Measurements from ENCODE around the gene PIEZO1. TPM values are rescaled to one million over a fixed set of nuclear protein-coding genes. Genes with fewer than 3 reads are reported as not detected.

Gene PIEZO1
- total and polyA plus RNA-seq, 2 experiments from 2014 or later, result 30.4 to 70.1 TPM

DNA sequence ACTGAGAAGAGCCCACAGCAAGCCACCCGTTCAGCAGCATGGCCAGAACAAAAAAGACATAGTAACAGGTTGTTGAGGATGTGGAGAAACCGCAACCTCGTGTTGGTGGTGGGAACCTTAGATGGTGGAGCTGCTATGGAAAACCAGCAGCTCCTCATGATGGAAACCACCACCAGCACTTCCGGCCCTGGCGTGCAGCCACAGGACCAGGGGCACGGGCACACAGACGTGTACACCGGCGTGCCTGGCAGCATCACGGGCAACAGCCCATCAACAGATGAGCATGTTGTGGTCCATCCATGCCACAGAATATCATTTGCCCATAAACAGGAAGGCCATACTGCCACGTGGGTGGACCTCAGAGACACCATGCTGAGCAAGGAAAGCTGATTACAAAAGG, 66.8 kb downstream of the PIEZO1 start:
- no peak overlapping the region for H2AFZ ChIP-seq
- no peaks in the 10 kb centered on the region for H3K9me2 ChIP-seq (ENCODE audit: insufficient read depth)
- Mint-ChIP-seq H3K4me1 (no peaks in the 10 kb centered on the region), H3K36me3 (ENCODE audit: low read depth) (peaks cover 31% of the 10 kb centered on the region), H3K4me3 (no peak overlapping the region), H3K27ac (no peak overlapping the region), H3K27me3 (ENCODE audit: insufficient read depth, low read depth, poor library complexity) (peaks cover 11% of the 10 kb centered on the region), H3K9me3 (no peaks in the 10 kb centered on the region)
- H3K79me2 ChIP-seq (replicated peaks; ENCODE audit: insufficient read depth), result no peaks in the 10 kb centered on the region
- H3K4me2 ChIP-seq, result no peak overlapping the region
- no peak overlapping the region for H3K27ac ChIP-seq (ENCODE audit: low read depth)
- DNase-seq (ENCODE audit: low spot score) (no peak), ATAC-seq (no peak)
- no peaks in the 10 kb centered on the region for H3K4me1 ChIP-seq (ENCODE audit: insufficient read depth)
- TF ChIP-seq JUNB (IDR thresholded peaks at IDR 0.05; ENCODE audit: unreplicated experiment) (no peak), NANOG (IDR thresholded peaks at IDR 0.05; ENCODE audit: borderline replicate concordance) (no peak), EZH2 (IDR thresholded peaks at IDR 0.05; ENCODE audit: low read depth, unreplicated experiment) (no peak), STAT1 (IDR thresholded peaks at IDR 0.05; ENCODE audit: unreplicated experiment) (no peak)
- TF ChIP-seq, protein P1, sequence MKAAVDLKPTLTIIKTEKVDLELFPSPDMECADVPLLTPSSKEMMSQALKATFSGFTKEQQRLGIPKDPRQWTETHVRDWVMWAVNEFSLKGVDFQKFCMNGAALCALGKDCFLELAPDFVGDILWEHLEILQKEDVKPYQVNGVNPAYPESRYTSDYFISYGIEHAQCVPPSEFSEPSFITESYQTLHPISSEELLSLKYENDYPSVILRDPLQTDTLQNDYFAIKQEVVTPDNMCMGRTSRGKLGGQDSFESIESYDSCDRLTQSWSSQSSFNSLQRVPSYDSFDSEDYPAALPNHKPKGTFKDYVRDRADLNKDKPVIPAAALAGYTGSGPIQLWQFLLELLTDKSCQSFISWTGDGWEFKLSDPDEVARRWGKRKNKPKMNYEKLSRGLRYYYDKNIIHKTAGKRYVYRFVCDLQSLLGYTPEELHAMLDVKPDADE (IDR thresholded peaks at IDR 0.05), result no peak
- no peak overlapping the region for H3K4me3 ChIP-seq
- no peaks in the 10 kb centered on the region for H3K27me3 ChIP-seq (ENCODE audit: insufficient read depth)
- H3F3A ChIP-seq (replicated peaks; ENCODE audit: low read depth), result no peaks in the 10 kb centered on the region
- no peaks in the 10 kb centered on the region for H3K36me3 ChIP-seq (ENCODE audit: insufficient read depth)
- no peaks in the 10 kb centered on the region for H4K20me1 ChIP-seq (replicated peaks; ENCODE audit: insufficient read depth)

DNA sequence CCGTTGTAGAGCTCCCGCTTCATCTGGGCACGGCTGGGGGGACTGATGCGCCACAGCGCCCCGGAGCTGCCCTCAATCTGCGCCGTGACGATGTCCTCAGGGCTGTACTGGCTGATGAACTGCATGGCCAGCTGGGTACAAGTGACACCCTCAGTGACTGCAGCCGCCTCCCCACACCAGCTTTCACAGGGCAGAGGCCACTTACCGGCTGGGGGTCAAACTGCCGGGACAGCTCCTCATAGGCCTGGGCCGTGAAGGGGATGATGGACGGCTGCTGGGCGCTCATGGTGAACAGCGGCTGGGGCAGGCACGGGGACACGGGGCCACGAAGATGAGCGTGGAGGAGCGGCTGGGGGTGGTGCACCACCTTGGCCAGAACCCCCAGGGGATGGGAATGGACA, 68.4 kb downstream of the PIEZO1 start:
- DNase-seq (ENCODE audit: low spot score) (no peak), ATAC-seq (no peak)
- no peak overlapping the region for H3K4me3 ChIP-seq
- H3K4me1 ChIP-seq (ENCODE audit: insufficient read depth), result no peaks in the 10 kb centered on the region
- peaks cover 31% of the 10 kb centered on the region for H3K36me3 Mint-ChIP-seq (ENCODE audit: low read depth)
- H3K4me3 Mint-ChIP-seq, result no peak overlapping the region
- H3K9me3 Mint-ChIP-seq, result no peaks in the 10 kb centered on the region
- H3F3A ChIP-seq (replicated peaks; ENCODE audit: low read depth), result no peaks in the 10 kb centered on the region
- peaks cover 6% of the 10 kb centered on the region for H3K4me1 Mint-ChIP-seq
- no peaks in the 10 kb centered on the region for H3K36me3 ChIP-seq (ENCODE audit: insufficient read depth)
- H3K79me2 ChIP-seq (replicated peaks; ENCODE audit: insufficient read depth), result no peaks in the 10 kb centered on the region
- H3K4me2 ChIP-seq, result no peak overlapping the region
- no peak overlapping the region for H2AFZ ChIP-seq
- peaks cover 14% of the 10 kb centered on the region for H3K27me3 Mint-ChIP-seq (ENCODE audit: insufficient read depth, low read depth, poor library complexity)
- H3K27ac Mint-ChIP-seq, result no peak overlapping the region
- H3K27me3 ChIP-seq (ENCODE audit: insufficient read depth), result no peaks in the 10 kb centered on the region
- H3K9me2 ChIP-seq (ENCODE audit: insufficient read depth), result no peaks in the 10 kb centered on the region
- no peak overlapping the region for H3K27ac ChIP-seq (ENCODE audit: low read depth)
- H4K20me1 ChIP-seq (replicated peaks; ENCODE audit: insufficient read depth), result no peaks in the 10 kb centered on the region
- TF ChIP-seq NANOG (IDR thresholded peaks at IDR 0.05; ENCODE audit: borderline replicate concordance), result no peak
- TF ChIP-seq ZNF331 (CRISPR knock-in tag; IDR thresholded peaks at IDR 0.05; ENCODE audit: low read depth), result no peak
- TF ChIP-seq, protein P2, sequence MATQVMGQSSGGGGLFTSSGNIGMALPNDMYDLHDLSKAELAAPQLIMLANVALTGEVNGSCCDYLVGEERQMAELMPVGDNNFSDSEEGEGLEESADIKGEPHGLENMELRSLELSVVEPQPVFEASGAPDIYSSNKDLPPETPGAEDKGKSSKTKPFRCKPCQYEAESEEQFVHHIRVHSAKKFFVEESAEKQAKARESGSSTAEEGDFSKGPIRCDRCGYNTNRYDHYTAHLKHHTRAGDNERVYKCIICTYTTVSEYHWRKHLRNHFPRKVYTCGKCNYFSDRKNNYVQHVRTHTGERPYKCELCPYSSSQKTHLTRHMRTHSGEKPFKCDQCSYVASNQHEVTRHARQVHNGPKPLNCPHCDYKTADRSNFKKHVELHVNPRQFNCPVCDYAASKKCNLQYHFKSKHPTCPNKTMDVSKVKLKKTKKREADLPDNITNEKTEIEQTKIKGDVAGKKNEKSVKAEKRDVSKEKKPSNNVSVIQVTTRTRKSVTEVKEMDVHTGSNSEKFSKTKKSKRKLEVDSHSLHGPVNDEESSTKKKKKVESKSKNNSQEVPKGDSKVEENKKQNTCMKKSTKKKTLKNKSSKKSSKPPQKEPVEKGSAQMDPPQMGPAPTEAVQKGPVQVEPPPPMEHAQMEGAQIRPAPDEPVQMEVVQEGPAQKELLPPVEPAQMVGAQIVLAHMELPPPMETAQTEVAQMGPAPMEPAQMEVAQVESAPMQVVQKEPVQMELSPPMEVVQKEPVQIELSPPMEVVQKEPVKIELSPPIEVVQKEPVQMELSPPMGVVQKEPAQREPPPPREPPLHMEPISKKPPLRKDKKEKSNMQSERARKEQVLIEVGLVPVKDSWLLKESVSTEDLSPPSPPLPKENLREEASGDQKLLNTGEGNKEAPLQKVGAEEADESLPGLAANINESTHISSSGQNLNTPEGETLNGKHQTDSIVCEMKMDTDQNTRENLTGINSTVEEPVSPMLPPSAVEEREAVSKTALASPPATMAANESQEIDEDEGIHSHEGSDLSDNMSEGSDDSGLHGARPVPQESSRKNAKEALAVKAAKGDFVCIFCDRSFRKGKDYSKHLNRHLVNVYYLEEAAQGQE (IDR thresholded peaks at IDR 0.05; ENCODE audit: unreplicated experiment), result no peak
- TF ChIP-seq JUNB (IDR thresholded peaks at IDR 0.05; ENCODE audit: unreplicated experiment), result no peak
- TF ChIP-seq EZH2 (IDR thresholded peaks at IDR 0.05; ENCODE audit: low read depth, unreplicated experiment), result no peak
- no peak for TF ChIP-seq POLR2AphosphoS5 (IDR thresholded peaks at IDR 0.05; ENCODE audit: low read depth)
- no peak for TF ChIP-seq EZH2phosphoT487 (IDR thresholded peaks at IDR 0.05; ENCODE audit: unreplicated experiment)
- TF ChIP-seq, protein P1 (IDR thresholded peaks at IDR 0.05), result no peak
- no peak for TF ChIP-seq STAT1 (IDR thresholded peaks at IDR 0.05; ENCODE audit: unreplicated experiment)
- TF ChIP-seq CREB1 (CRISPR knock-in tag; IDR thresholded peaks at IDR 0.05; ENCODE audit: low read depth), result no peak
- no peak for TF ChIP-seq ZNF114 (CRISPR knock-in tag; IDR thresholded peaks at IDR 0.05)

All from GM23338 (cell line).